Parathyroid adenoma (tissue), 2 donors: ENCODE results near the gene MSRB1.

Experiments used
- H2AFZ ChIP-seq: fragments of 300-600 bp; sonication (generic); one replicate; pipeline ENCODE4 v1.7.0; 2017; ENCODE audit warnings: antibody characterized with exemption, mild to moderate bottlenecking
- H3K27ac ChIP-seq: fragments of 300-600 bp; sonication (generic); one replicate; pipeline ENCODE4 v1.7.0; 2017
- H3K27me3 ChIP-seq: fragments of 300-600 bp; sonication (generic); one replicate; pipeline ENCODE4 v1.7.0; 2017; ENCODE audit warnings: low read length; ENCODE audit not compliant: control insufficient read depth, insufficient read depth
- H3K36me3 ChIP-seq: fragments of 300-600 bp; sonication (generic); one replicate; pipeline ENCODE4 v1.7.0; 2017; ENCODE audit warnings: low read length; ENCODE audit not compliant: control insufficient read depth, insufficient read depth
- H3K4me1 ChIP-seq: fragments of 300-600 bp; sonication (generic); one replicate; pipeline ENCODE4 v1.7.0; 2017; ENCODE audit warnings: control low read depth
- H3K4me2 ChIP-seq: fragments of 300-600 bp; sonication (generic); one replicate; pipeline ENCODE4 v1.7.0; 2017; ENCODE audit warnings: low read length
- H3K4me3 ChIP-seq: fragments of 300-600 bp; sonication (generic); one replicate; pipeline ENCODE4 v1.7.0; 2017; ENCODE audit warnings: low read depth, low read length
- H3K79me2 ChIP-seq: fragments of 300-600 bp; sonication (generic); one replicate; pipeline ENCODE4 v1.7.0; 2017; ENCODE audit warnings: control low read depth
- H3K9ac ChIP-seq: fragments of 300-600 bp; sonication (generic); one replicate; pipeline ENCODE4 v1.7.0; 2017; ENCODE audit warnings: mild to moderate bottlenecking
- H3K9me3 ChIP-seq: fragments of 300-600 bp; sonication (generic); one replicate; pipeline ENCODE4 v1.7.0; 2017; ENCODE audit warnings: low read length; ENCODE audit not compliant: control insufficient read depth
- CTCF ChIP-seq: fragments of 300-600 bp; sonication (generic); IDR thresholded peaks from one replicate; pipeline ENCODE4 v1.7.0; 2017; ENCODE audit warnings: antibody characterized with exemption, mild to moderate bottlenecking
- donor health status: primary hyperparathyroidism.

MSRB1 gene

GRCh38 chr16:1936945-1937479 lies 6.0 kb downstream of the MSRB1 start:
- no peaks in the 10 kb centered on the region for H3K36me3 ChIP-seq
- no peak for TF ChIP-seq CTCF
- no peak overlapping the region for H2AFZ ChIP-seq
- no peak overlapping the region for H3K9ac ChIP-seq
- H3K9me3 ChIP-seq: no peaks in the 10 kb centered on the region
- no peaks in the 10 kb centered on the region for H3K79me2 ChIP-seq
- peaks cover 3% of the 10 kb centered on the region for H3K4me1 ChIP-seq
- no peaks in the 10 kb centered on the region for H3K27me3 ChIP-seq
- H3K4me3 ChIP-seq: no peak overlapping the region
- H3K27ac ChIP-seq: no peak overlapping the region
- H3K4me2 ChIP-seq: no peak overlapping the region

- no peak overlapping the region for H3K9ac ChIP-seq
- H3K4me3 ChIP-seq: no peak overlapping the region
- no peaks in the 10 kb centered on the region for H3K79me2 ChIP-seq
- H3K9me3 ChIP-seq: no peaks in the 10 kb centered on the region
- no peaks in the 10 kb centered on the region for H3K36me3 ChIP-seq
- TF ChIP-seq CTCF: no peak
- no peak overlapping the region for H3K27ac ChIP-seq
- H3K4me2 ChIP-seq: no peak overlapping the region
- no peak overlapping the region for H2AFZ ChIP-seq
- no peaks in the 10 kb centered on the region for H3K27me3 ChIP-seq
- H3K4me1 ChIP-seq: peaks cover 4% of the 10 kb centered on the region
Observed at GRCh38 chr16:1933097-1933661, 9.8 kb downstream of the MSRB1 start.

- no peaks in the 10 kb centered on the region for H3K79me2 ChIP-seq
- TF ChIP-seq CTCF: no peak
- H3K9ac ChIP-seq: no peak overlapping the region
- H3K36me3 ChIP-seq: no peaks in the 10 kb centered on the region
- no peak overlapping the region for H3K27ac ChIP-seq
- H3K27me3 ChIP-seq: no peaks in the 10 kb centered on the region
- H3K4me1 ChIP-seq: peaks cover 4% of the 10 kb centered on the region
- no peak overlapping the region for H3K4me3 ChIP-seq
- no peaks in the 10 kb centered on the region for H3K9me3 ChIP-seq
- no peak overlapping the region for H3K4me2 ChIP-seq
- no peak overlapping the region for H2AFZ ChIP-seq
Observed at GRCh38 chr16:1932050-1933028, 10.7 kb downstream of the MSRB1 start.

- Histone ChIP-seq H3K36me3 (no peaks in the 10 kb centered on the region), H3K27ac (no peak overlapping the region), H3K4me2 (no peak overlapping the region), H3K9me3 (no peaks in the 10 kb centered on the region), H3K27me3 (no peaks in the 10 kb centered on the region), H3K9ac (no peak overlapping the region), H3K4me1 (peaks cover 4% of the 10 kb centered on the region), H2AFZ (no peak overlapping the region), H3K79me2 (no peaks in the 10 kb centered on the region), H3K4me3 (no peak overlapping the region)
- no peak for TF ChIP-seq CTCF
Observed at GRCh38 chr16:1930338-1930720, 12.7 kb downstream of the MSRB1 start.
